Measurements from ENCODE around the gene LRTM2. TPM values are rescaled to one million over a fixed set of nuclear protein-coding genes. Genes with fewer than 3 reads are reported as not detected.

LRTM2 gene
- total and polyA plus RNA-seq, 2 of the 4 experiments (the other 2 are of a cell fraction) = not detected

DNA sequence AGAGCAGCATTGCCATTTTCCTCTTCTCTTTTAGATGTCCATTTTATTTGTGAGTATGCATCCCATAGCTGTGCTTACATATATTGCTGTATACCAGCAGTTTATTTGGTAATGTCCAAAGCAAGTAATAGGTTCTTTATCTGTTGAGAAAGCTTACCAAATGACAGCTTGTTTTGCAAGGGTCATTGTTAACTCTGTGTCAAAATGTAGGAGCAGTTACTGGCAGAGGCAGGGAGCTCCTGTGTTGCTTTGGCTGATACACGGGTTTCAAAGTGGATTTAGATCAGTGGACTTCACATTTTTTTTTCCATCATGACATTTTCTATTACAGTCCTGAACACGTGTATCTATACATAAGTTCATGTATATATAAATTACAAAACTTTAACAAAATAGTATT lies 38.1 kb upstream of the LRTM2 start (continued):
- TF ChIP-seq, protein P1, sequence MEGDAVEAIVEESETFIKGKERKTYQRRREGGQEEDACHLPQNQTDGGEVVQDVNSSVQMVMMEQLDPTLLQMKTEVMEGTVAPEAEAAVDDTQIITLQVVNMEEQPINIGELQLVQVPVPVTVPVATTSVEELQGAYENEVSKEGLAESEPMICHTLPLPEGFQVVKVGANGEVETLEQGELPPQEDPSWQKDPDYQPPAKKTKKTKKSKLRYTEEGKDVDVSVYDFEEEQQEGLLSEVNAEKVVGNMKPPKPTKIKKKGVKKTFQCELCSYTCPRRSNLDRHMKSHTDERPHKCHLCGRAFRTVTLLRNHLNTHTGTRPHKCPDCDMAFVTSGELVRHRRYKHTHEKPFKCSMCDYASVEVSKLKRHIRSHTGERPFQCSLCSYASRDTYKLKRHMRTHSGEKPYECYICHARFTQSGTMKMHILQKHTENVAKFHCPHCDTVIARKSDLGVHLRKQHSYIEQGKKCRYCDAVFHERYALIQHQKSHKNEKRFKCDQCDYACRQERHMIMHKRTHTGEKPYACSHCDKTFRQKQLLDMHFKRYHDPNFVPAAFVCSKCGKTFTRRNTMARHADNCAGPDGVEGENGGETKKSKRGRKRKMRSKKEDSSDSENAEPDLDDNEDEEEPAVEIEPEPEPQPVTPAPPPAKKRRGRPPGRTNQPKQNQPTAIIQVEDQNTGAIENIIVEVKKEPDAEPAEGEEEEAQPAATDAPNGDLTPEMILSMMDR (conservative IDR thresholded peaks at IDR 0.05; ENCODE audit: low read depth, low read length) = no peak

DNA sequence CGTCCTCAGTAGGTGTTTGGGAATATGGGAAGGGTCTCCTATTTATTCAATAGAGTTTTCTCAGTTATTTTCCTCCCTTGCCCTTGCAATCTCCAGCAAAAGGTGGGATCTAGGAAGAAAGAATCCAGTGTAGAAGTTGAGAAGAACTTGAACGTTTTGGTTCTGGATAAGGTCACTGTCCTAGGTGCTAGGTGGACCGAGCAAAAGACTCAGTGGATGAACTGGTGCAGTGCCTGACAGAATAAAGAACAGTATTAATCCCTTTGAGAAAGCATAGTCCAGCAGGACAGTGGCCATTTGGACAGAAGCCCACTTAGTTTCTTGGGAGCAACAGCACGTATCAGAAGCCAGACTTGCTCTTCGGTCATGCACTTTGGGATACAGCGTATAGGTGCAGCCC lies 32.7 kb upstream of the LRTM2 start:
- H2AFZ ChIP-seq (replicated peaks; ENCODE audit: low read length, poor library complexity) = no peak overlapping the region
- no peaks in the 10 kb centered on the region for H3K9me3 ChIP-seq (ENCODE audit: control insufficient read depth, insufficient read depth, low read length)
- no peak overlapping the region for H3K14ac ChIP-seq (replicated peaks; ENCODE audit: low read depth, low read length)
- H3K9me1 ChIP-seq (ENCODE audit: insufficient read depth, low read length) = peaks cover 8% of the 10 kb centered on the region
- no peaks in the 10 kb centered on the region for H3K4me1 ChIP-seq (ENCODE audit: control insufficient read depth, insufficient read depth, low read length)
- TF ChIP-seq MAFK (IDR thresholded peaks at IDR 0.05; ENCODE audit: low read depth, low read length) = no peak
- TF ChIP-seq, protein P1 (conservative IDR thresholded peaks at IDR 0.05; ENCODE audit: low read depth, low read length) = no peak
- ChIA-PET CTCF (interaction anchor here (0.6 to 1.5 kb wide), 2 partner anchors 153 to 239 kb away, joined by 3 read pairs; no protein-coding TSS in a partner anchor), POLR2A (ENCODE audit: unreplicated experiment) (no interaction called here)
- 87% methylated on average over 3 of the region's 6 CpGs; no CpG with 5 or more reads in 1 of the 2 experiments for WGBS, 2 experiments (ENCODE audit: extremely low coverage in 2 of 2, insufficient read length in 1 of 2)
- no peak overlapping the region for H2BK20ac ChIP-seq (ENCODE audit: low read depth, low read length)
- H4K8ac ChIP-seq (ENCODE audit: low read depth in 2 of 2, low read length in 2 of 2) = no peak overlapping the region
- H2BK5ac ChIP-seq (ENCODE audit: low read depth, low read length, poor library complexity, severe bottlenecking) = no peak overlapping the region
- no peak for ATAC-seq (ENCODE audit: low read depth)
- peaks cover 12% of the 10 kb centered on the region for H3K36me3 ChIP-seq (ENCODE audit: control insufficient read depth, insufficient read depth, low read length)
- 0 out of 2 replicates have a peak, but pooled peaks cover 6% of the 10 kb centered on the region for H4K20me1 ChIP-seq (ENCODE audit: insufficient read depth, low read length)
- no peak overlapping the region for H4K5ac ChIP-seq (ENCODE audit: low read depth, low read length)
- H4K91ac ChIP-seq (ENCODE audit: insufficient read depth, low read depth, low read length) = no peak overlapping the region
- H3K4ac ChIP-seq (ENCODE audit: low read depth, low read length) = no peak overlapping the region
- H2AK9ac ChIP-seq (replicated peaks; ENCODE audit: low read depth, low read length, poor library complexity) = no peak overlapping the region
- no peak overlapping the region for H3K23ac ChIP-seq (ENCODE audit: low read depth, low read length)
- in situ Hi-C loops (cut with MboI; ENCODE audit: low sequenced_read_pairs) (loop anchor here (5.0 kb wide), 1 partner anchor 140 kb away; no protein-coding TSS in a partner anchor), dilution Hi-C loops (cut with HindIII; ENCODE audit: low sequenced_read_pairs, unreplicated experiment) (no loop called here), intact Hi-C loops (cut with micrococcal nuclease) (no loop called here)
- H2BK15ac ChIP-seq (ENCODE audit: low read depth, low read length) = no peak overlapping the region
- H3K18ac ChIP-seq (ENCODE audit: low read depth, low read length) = no peak overlapping the region
- DNase-seq = no peak
- H3K79me1 ChIP-seq (ENCODE audit: low read depth in 1 of 2, low read length in 2 of 2) = peaks cover 6 to 17% of the 10 kb centered on the region in 2 experiments; a peak in 3 of 4 replicates
- H2AK5ac ChIP-seq (ENCODE audit: low read depth, low read length) = no peak overlapping the region
- no TSS peak for BruUV-seq (replicated peaks)
- no peak overlapping the region for H3K4me2 ChIP-seq (ENCODE audit: low read depth, low read length)
- H3K9ac ChIP-seq (ENCODE audit: low read depth, low read length) = no peak overlapping the region
- H3K56ac ChIP-seq (ENCODE audit: extremely low read depth, insufficient read depth, low read length) = no peak overlapping the region
- H3K4me3 ChIP-seq (ENCODE audit: insufficient read depth, low read depth, low read length) = no peak overlapping the region
- no peaks in the 10 kb centered on the region for H3K27me3 ChIP-seq (ENCODE audit: control insufficient read depth, insufficient read depth, low read length)
- H3K27ac ChIP-seq (ENCODE audit: insufficient read depth, low read length) = no peak overlapping the region
- no peak overlapping the region for H2BK120ac ChIP-seq (ENCODE audit: low read depth, low read length)

Measured in IMR-90 (cell line).